ENCODE measurements around the gene SUMO2.

DNA sequence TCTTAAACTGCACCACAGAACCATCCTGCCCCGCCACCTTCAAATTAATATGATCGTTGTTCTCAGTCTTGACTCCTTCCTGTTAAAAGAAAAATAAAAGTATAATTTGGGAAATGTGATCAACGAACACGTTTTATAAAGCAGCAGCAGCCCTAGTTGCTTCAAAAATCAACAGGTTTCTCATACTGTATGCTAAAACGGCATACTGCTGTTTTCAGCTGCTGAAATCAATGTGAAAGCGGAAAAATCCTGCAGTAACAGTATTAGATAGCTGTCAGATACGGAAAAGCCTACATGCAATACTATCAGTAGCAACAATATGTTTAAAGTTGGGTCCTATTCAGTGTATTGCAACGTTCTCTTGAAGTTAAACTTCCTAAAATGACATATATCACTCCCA is 1.6 kb downstream of the SUMO2 start:
- TF ChIP-seq EP300 (IDR thresholded peaks at IDR 0.05), result no peak
- TF ChIP-seq, protein P1, sequence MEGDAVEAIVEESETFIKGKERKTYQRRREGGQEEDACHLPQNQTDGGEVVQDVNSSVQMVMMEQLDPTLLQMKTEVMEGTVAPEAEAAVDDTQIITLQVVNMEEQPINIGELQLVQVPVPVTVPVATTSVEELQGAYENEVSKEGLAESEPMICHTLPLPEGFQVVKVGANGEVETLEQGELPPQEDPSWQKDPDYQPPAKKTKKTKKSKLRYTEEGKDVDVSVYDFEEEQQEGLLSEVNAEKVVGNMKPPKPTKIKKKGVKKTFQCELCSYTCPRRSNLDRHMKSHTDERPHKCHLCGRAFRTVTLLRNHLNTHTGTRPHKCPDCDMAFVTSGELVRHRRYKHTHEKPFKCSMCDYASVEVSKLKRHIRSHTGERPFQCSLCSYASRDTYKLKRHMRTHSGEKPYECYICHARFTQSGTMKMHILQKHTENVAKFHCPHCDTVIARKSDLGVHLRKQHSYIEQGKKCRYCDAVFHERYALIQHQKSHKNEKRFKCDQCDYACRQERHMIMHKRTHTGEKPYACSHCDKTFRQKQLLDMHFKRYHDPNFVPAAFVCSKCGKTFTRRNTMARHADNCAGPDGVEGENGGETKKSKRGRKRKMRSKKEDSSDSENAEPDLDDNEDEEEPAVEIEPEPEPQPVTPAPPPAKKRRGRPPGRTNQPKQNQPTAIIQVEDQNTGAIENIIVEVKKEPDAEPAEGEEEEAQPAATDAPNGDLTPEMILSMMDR (IDR thresholded peaks at IDR 0.05), result no peak
